GDM1 (cell line): ENCODE measurements around the gene GANAB.
A peak's percentile ranks its signal among the peaks of the same experiment; 100 is the strongest.
"Not testable (repeated sequence)": the region's sequence is repeated elsewhere in the genome, so short reads cannot be mapped to it uniquely, and the experiment has no call there.

Source experiments
- DNase-seq: peaks from one replicate; lab custom pipeline; 2025; lab: John Stamatoyannopoulos, UW

Gene GANAB

GRCh38 chr11:62601372-62602140 is 44.9 kb downstream of the GANAB start, which contains the start of gene MTA2:
TSS of gene MTA2 (minus strand) at chr11:62601865. CDS start at chr11:62601450, 415 bp downstream.
- DNase-seq: peak; percentile 96

GRCh38 chr11:62601122-62601371 is 45.4 kb downstream of the GANAB start:
- peak; percentile 7 for DNase-seq

GRCh38 chr11:62600367-62601121 is 45.9 kb downstream of the GANAB start:
- no peak for DNase-seq

DNA sequence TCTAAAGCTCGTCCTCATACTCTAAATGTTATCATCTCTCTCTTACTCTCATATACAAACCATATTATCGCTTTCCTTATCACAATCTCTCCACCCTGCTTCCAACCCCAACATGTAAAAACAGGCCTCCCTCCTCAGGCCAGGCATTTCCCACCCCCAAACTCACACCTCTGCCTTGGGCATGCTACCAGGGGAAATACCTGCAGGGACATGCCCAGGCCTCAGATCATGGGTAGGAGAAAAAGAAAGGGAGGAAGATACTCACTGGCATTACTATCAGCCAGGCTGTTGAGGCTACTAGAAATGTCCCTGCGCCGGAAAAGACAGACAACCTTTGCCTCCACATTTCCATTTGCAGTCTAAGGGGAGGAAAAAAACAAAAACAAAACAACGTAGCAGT is 46.5 kb downstream of the GANAB start:
- no peak for DNase-seq

DNA sequence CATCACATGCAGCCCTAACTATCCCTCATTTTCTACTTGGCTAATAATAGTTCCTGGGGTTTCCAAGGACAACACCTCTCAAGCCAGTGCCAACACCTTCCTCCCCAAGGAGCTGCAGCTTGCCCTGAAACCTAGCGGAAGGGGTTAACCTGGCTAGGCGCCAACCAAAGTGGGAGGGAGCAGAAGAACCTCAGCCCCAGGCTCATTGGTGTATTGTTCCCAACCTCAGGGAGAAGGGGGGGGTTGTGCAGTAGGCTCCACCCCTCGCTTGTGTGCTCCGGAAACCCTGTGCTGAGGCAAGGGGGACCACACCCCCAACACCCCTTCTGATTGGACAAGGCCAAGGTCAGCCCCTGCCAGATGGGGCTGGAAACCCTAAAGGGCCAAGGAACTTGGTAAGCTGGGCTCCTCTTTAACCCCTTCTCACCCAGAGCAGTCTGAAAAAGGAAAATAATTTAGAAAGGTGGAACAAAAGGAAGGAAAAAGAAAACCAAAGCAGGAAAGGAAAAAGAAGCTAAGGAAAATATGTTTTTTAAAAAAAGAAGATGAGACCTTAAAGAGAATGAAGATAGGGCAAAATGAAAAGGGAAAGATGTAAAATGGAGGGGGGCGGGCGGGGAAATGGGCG is 47.2 kb downstream of the GANAB start:
- DNase-seq: peak; percentile 99

- no peak for DNase-seq
These were observed 51.3 kb downstream of the GANAB start for GRCh38 chr11:62595124-62595523.

- peak; percentile 74 for DNase-seq
These were observed 52.9 kb downstream of the GANAB start for GRCh38 chr11:62593434-62594044.

GRCh38 chr11:62592989-62593421 is 53.4 kb downstream of the GANAB start:
- DNase-seq: no peak

GRCh38 chr11:62592146-62592815 is 54.1 kb downstream of the GANAB start:
- DNase-seq: no peak

- DNase-seq: peak; percentile 99
These were observed 54.8 kb downstream of the GANAB start, which contains the start of gene TUT1 for GRCh38 chr11:62591448-62592145. TSS of gene TUT1 (minus strand) at chr11:62591523. CDS start at chr11:62591485, 38 bp downstream.

GRCh38 chr11:62588966-62589637 is 57.3 kb downstream of the GANAB start:
- no peak for DNase-seq

- DNase-seq: not testable (repeated sequence)
These were observed 61.1 kb downstream of the GANAB start for GRCh38 chr11:62585356-62585755.

DNA sequence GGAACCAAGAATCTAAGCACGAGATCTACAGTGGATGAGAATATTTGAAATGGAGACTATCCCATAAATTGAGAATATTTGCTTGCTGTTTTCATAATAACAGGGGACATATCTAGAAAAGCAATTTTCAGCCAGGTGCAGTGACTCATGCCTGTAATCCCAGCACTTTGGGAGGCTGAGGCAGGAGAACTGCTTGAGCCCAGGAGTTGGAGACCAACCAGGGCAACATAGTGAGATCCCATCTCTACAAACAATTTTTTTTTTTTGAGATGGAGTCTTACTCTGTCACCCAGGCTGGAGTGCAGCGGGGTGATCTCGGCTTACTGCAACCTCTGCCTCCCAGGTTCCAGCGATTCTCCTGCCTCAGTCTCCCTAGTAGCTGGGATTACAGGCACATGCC is 64.7 kb downstream of the GANAB start:
- not testable (repeated sequence) for DNase-seq

- DNase-seq: no peak
These were observed 65.3 kb downstream of the GANAB start for GRCh38 chr11:62580959-62581715.

- no peak for DNase-seq
These were observed 67.2 kb downstream of the GANAB start for GRCh38 chr11:62579252-62579651.

GRCh38 chr11:62578541-62578940 is 67.9 kb downstream of the GANAB start:
- no peak for DNase-seq

DNA sequence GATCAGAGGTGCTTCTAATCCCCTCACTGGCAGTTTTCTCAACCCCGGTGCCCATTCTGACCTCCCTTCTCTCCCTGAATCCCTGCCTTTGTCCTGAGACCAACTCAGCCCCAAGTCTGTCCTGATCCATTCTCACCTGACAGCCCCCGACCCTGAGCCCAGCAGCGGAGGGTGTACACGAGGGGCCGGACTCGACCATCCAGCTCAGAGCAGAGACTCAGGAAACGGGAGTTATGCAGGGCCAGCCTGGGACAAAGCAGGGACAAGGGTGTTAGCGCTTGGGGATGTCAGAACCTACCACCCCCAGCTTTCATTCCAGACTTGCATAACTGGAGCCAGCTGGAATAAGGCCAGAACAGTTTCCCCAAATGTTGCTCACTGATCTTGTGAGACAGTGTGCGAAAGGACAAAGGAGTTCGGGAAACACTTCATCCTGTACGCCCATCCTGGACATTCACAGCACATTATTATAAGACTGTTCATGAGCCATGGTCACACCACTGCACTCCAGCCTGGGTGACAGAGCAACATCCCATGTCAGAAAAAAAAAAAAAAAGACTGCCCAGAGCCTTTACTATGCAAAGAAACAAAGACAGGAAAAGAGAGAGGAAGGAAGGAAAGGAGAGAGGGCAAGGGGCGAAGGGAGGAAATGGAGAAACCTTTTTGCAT is 69.2 kb downstream of the GANAB start:
- DNase-seq: no peak

- DNase-seq: no peak
These were observed 70.6 kb downstream of the GANAB start for GRCh38 chr11:62575837-62576236.

DNA sequence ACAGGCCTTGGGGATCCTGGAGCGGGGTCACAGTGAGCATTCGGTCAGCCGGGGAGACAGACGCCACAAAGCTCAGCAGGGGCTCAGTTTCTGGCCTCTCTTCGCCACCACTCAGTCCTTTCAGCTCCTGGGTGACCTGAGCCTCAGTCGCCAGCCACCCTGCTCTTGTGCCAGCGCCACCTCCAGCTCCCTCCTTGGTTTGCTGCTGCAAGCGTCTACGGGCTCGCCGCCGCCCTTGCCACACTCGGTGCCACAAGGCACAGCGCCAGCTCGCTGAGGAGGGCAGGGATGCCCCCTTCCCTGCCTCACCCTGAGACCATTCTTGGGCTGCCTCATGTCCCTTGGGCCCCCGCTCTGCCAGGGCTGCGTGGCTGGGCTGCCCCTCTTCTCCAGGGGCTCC is 71.3 kb downstream of the GANAB start:
- no peak for DNase-seq
